ENCODE measurements around the gene HSFX2.

- TF ChIP-seq CTCF (IDR thresholded peaks at IDR 0.05; ENCODE audit: low read length) (no peak), EZH2 (optimal IDR thresholded peaks at IDR 0.05; ENCODE audit: low read depth, low read length) (no peak), EZH2phosphoT487 (IDR thresholded peaks at IDR 0.05; ENCODE audit: low read length) (no peak)
Observed at GRCh38 chrX:149633511-149633910, 38.4 kb upstream of the HSFX2 start.
